GM19395 (cell line): ENCODE measurements around the gene CTNND2.

Experiments
- ATAC-seq: cut with Tn5 transposase; IDR thresholded peaks from one replicate; pipeline ENCODE4 v1.9.1; 2021; ENCODE audit warnings: mild to moderate bottlenecking, moderate library complexity; ENCODE audit not compliant: unreplicated experiment

The CTNND2 gene

GRCh38 chr5:11904265-11904906, at the start of gene CTNND2:
Gene CTNND2 (minus strand): TSS chr5:11904446. CDS start chr5:11903853, 593 bp downstream.
- peak; percentile 31 for ATAC-seq

GRCh38 chr5:11946317-11946716, 42.1 kb upstream of the CTNND2 start:
- no peak for ATAC-seq

- ATAC-seq: no peak
These were observed 37.3 kb upstream of the CTNND2 start for GRCh38 chr5:11941566-11941965.

GRCh38 chr5:11931638-11932037, 27.4 kb upstream of the CTNND2 start:
- ATAC-seq: no peak

GRCh38 chr5:11928909-11929308, 24.7 kb upstream of the CTNND2 start:
- no peak for ATAC-seq

- ATAC-seq: no peak
These were observed 21.5 kb upstream of the CTNND2 start for GRCh38 chr5:11925701-11926100.

GRCh38 chr5:11922394-11922793, 18.1 kb upstream of the CTNND2 start:
- no peak for ATAC-seq

GRCh38 chr5:11918463-11919045, 14.3 kb upstream of the CTNND2 start:
- no peak for ATAC-seq

- ATAC-seq: no peak
These were observed 5.2 kb upstream of the CTNND2 start for GRCh38 chr5:11909471-11909870.

GRCh38 chr5:11906497-11906896, 2.3 kb upstream of the CTNND2 start:
- no peak for ATAC-seq

- no peak for ATAC-seq
These were observed 960 bp upstream of the CTNND2 start for GRCh38 chr5:11905206-11905605.

GRCh38 chr5:11903614-11904264, 507 bp downstream of the CTNND2 start:
- ATAC-seq: peak; percentile 50

- no peak for ATAC-seq
These were observed 1.1 kb downstream of the CTNND2 start for GRCh38 chr5:11903121-11903613.

GRCh38 chr5:11902201-11902619, 2.0 kb downstream of the CTNND2 start:
- no peak for ATAC-seq

GRCh38 chr5:11898787-11899186, 5.5 kb downstream of the CTNND2 start:
- ATAC-seq: no peak

- no peak for ATAC-seq
These were observed 6.5 kb downstream of the CTNND2 start for GRCh38 chr5:11897781-11898180.

GRCh38 chr5:11894992-11895391, 9.3 kb downstream of the CTNND2 start:
- no peak for ATAC-seq

GRCh38 chr5:11892832-11893231, 11.4 kb downstream of the CTNND2 start:
- no peak for ATAC-seq

GRCh38 chr5:11890777-11891176, 13.5 kb downstream of the CTNND2 start:
- no peak for ATAC-seq

GRCh38 chr5:11888221-11888620, 16.0 kb downstream of the CTNND2 start:
- ATAC-seq: no peak

- no peak for ATAC-seq
These were observed 25.4 kb downstream of the CTNND2 start for GRCh38 chr5:11878814-11879213.

- no peak for ATAC-seq
These were observed 30.7 kb downstream of the CTNND2 start for GRCh38 chr5:11873587-11873986.
